DMS79 treated with DMSO at 0.1 percent for 48 hours (cell line): Measurements from ENCODE around the gene EXOC6B.
A peak's percentile ranks its signal among the peaks of the same experiment; 100 is the strongest.

Source experiments
- DNase-seq: peaks from one replicate; lab custom pipeline; 2025; lab: John Stamatoyannopoulos, UW

EXOC6B gene

DNA sequence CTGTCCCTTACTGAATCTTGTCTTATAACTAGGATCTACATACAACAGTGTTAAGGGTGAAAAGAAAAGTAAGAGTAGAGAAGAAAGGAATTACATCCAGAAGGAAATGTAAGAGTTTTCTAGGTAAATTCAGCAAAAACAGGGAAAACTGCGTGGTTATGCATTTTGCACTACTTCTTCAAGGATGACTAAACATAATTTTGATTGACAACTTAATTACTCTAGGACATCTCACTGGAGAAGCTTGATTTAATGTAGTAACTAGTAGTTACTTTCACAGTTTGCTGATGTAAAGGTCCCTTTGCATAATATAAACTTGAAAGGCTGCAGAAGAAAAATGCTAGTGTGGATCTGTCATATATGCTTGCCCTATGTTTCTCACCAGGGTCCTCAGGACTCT lies 464.8 kb downstream of the EXOC6B start:
- no peak for DNase-seq

DNA sequence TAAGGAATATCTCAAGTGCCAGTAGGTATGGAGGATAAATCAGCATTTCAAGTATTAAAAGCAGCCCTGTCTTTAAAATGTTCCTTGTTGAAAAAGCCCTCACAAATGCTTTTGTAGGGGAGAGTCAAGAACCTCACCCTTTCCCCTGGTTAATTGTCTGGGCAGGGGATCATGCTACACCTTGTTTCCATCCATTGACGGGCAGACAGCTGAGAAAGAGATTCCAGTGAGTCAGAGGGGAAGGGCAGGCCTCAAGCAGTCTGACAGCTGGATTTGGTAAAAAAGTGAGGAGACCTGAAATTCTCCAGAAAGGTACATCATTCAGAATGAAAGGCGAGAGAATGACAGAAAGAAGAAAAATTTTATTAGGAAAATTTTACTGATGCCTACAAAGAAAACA lies 475.0 kb downstream of the EXOC6B start:
- no peak for DNase-seq

GRCh38 chr2:72349016-72349415 lies 476.8 kb downstream of the EXOC6B start:
- DNase-seq, result no peak

GRCh38 chr2:72347081-72347480 lies 478.8 kb downstream of the EXOC6B start:
- DNase-seq, result no peak

DNA sequence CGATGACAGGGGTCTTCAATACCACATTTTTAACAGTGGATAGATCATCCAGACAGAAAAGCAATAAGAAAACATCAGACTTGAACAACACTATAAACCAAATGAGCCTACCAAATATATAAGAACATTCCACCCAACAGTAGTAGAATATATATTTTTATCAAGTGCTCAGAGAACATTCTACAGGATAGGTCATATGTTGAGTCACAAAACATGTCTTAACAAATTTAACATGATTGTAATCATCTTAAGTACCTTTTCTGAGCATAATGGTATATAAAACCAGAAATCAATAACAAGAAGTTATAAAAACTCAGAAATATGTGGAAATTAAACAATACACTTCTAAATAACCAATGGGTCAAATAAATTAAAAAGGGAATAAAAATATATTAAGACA lies 484.2 kb downstream of the EXOC6B start:
- DNase-seq, result no peak

DNA sequence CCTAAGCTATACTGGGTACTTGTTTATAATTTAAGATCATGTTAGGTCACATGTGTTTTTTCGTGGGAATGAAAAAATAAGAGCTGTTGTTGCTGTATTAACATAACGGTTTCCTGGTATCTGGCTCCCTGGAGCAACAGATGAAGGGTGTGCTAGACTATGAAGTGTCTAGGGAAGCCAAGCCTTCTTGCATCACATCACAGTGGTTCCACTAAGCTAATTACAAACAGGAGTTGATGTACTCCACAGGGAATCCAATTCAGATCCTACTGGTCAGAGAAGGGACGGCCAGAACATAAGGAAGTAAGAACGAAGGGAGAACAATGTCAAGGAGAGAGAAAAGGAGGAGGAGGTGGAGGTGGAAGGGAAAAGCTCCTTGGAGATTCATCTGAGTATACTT lies 485.2 kb downstream of the EXOC6B start:
- no peak for DNase-seq

DNA sequence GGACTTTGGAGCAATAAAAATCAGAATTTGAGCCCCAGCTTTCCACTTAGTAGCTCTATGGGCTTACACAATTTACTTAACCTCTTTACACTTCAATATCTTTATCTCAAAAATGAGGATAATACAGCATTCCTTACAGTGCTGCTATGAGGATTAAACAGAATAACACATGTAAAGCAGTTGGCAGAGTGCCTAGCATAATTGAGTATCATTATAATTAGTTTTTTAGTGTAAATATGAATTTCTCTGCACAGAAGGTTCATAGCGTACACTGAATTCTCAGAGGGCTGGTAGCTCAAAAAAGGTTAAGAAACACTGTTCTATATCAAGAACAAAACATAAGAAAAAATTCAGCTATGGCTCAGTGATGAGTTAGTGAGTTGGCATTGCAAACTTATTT lies 487.8 kb downstream of the EXOC6B start:
- no peak for DNase-seq

- DNase-seq, result no peak
Measured at GRCh38 chr2:72332720-72333119, 493.1 kb downstream of the EXOC6B start.

- DNase-seq, result peak; percentile 80
Measured at GRCh38 chr2:72330652-72331051, 495.2 kb downstream of the EXOC6B start.

- no peak for DNase-seq
Measured at GRCh38 chr2:72326759-72327158, 499.1 kb downstream of the EXOC6B start.

DNA sequence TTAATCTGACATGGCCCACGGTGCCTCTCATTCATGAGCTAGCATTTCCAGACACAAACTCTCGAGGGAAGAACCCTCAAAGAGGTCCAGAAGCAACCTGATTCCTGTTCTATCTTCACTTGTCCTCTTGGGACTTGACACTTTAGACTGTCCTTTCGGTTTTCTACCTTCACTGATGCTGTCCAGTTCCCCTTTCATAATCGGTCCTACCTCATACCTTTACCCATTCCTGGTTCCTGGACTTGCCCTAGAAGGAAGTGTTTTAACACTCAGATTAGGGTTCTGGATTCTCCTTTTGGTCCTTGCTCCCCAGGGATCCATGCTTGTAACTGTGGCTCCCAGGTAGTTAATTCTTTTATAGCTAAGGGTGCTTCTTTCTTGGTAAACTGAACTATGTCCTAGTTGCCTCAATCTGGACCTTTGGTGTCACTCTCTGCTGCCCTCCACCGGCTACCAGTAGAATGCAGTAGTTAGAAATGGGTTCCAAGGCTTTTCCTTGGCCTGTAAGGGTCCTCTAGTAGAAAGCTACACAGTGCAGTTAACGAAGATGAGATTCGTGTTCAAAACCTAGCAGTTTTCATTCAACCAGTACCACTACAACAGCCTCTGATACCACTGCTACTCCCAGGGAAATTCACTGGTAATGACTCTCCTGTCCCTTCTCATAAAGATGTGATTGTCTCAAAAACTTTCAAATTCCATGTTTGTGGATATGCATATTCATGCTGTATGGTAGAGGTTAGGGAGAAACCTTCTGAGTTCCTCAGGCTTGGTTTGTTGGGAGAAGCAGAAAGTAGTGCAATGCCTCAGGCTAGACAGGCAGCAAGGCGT lies 500.0 kb downstream of the EXOC6B start:
- DNase-seq, result no peak

DNA sequence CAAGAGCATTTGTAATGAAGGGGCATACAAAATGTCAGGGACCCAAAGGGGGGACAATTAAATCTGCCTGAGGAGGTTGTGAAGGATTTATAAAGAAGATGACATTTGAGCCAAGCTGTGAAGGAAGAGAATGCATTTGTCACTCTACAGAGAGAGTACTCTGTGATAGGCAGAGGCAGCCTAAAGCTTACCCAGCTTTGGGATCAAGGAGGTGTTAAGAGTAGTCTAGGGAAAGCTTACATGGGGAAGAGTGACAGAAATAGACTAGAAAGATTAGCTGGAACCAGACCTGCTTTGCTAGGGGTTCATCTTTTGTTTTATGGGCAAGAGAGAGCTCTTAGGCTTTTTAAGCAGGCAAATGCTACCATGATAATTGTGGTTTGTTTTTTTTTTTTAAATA lies 509.1 kb downstream of the EXOC6B start:
- no peak for DNase-seq

GRCh38 chr2:72300147-72300684 lies 525.6 kb downstream of the EXOC6B start:
- DNase-seq, result no peak

- no peak for DNase-seq
Measured at GRCh38 chr2:72293620-72294019, 532.2 kb downstream of the EXOC6B start.

GRCh38 chr2:72292433-72292832 lies 533.4 kb downstream of the EXOC6B start:
- DNase-seq, result no peak

- DNase-seq, result no peak
Measured at GRCh38 chr2:72291059-72291458, 534.8 kb downstream of the EXOC6B start.

- no peak for DNase-seq
Measured at GRCh38 chr2:72289736-72290135, 536.1 kb downstream of the EXOC6B start.

- DNase-seq, result no peak
Measured at GRCh38 chr2:72289283-72289682, 536.5 kb downstream of the EXOC6B start.

DNA sequence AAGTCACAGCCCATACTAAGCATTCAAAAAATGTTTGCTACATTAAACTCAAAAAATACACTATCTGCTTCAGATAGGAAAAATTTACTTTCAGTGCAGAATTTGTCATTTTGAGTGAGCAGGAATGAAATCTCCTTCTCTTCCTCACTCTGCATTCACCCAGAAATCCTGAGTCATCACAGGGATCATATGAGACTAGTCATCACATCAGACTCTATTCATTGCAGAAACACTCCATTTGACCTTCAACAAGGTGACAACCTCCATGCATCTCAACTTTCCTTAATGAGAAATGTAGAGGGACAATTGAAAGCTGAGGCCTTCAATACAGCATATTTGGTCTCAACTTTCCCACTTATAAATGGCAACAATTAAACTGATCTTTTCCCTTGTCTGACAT lies 547.8 kb downstream of the EXOC6B start:
- DNase-seq, result no peak

DNA sequence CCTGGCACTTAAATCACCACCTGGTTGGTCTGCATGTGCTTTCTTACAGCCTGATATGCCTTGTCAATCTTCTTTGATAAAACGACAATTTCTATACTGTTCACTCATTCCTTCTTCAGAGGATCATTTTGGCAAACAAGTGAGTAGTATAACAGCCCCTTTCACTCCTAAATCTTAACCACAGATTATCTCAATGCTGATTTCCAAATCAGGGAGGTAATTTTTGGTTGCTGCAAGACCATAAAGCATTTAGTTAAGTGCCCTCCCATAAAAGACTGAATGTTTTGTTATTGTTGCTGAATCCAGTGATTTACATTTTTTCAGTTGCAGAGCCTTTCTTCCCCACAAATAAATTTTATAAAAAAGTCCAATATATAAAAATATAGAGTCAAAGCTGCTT lies 549.0 kb downstream of the EXOC6B start:
- no peak for DNase-seq

- no peak for DNase-seq
Measured at GRCh38 chr2:72276356-72276755, 549.5 kb downstream of the EXOC6B start.

- DNase-seq, result no peak
Measured at GRCh38 chr2:72275084-72275483, 550.7 kb downstream of the EXOC6B start.

GRCh38 chr2:72274380-72274797 lies 551.4 kb downstream of the EXOC6B start:
- no peak for DNase-seq

DNA sequence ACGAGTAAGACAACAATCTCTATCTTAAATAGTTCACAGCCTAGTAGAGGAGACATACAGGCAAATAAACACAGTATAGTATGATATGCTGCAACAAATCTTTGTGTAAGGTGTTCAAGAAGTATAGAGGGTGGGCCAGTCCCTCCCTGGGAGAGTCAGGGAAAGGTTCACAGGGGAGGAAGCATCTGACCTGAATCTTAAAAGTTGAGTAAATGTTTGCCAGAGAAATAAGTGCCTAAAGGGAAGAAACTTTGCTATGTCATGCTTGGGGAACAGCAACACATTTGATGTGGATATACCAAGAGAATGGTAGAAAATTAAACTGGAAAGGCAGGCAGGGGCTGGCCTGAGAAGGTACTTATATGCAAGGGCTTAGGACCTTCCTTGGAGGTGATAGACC lies 552.4 kb downstream of the EXOC6B start:
- DNase-seq, result no peak
